NT2/D1 (cell line): ENCODE results near the gene DOK5.
A peak's percentile ranks its signal among the peaks of the same experiment; 100 is the strongest.

Experiments used
- DNase-seq: peaks from one replicate; pipeline ENCODE4 v3.0.0-alpha.2; 2011; ENCODE audit warnings: low read depth, low spot score
- H3K27me3 ChIP-seq: 2 replicates; pipeline ENCODE4 v1.6.0; 2011; ENCODE audit warnings: mild to moderate bottlenecking; ENCODE audit not compliant: insufficient read length, insufficient read depth
- H3K36me3 ChIP-seq: 2 replicates; pipeline ENCODE4 v1.6.1; 2011; ENCODE audit warnings: mild to moderate bottlenecking, low read length, mixed read lengths; ENCODE audit not compliant: insufficient read depth, insufficient read length
- H3K4me1 ChIP-seq: 2 replicates; pipeline ENCODE4 v1.5.1; 2011; ENCODE audit not compliant: insufficient read depth, insufficient read length
- H3K4me3 ChIP-seq: 2 replicates; pipeline ENCODE4 v1.5.1; 2011; ENCODE audit warnings: low read depth; ENCODE audit not compliant: insufficient read length
- H3K9ac ChIP-seq: 2 replicates; pipeline ENCODE4 v1.6.0; 2011; ENCODE audit warnings: low read depth; ENCODE audit not compliant: insufficient read length
- H3K9me3 ChIP-seq: 2 replicates; pipeline ENCODE4 v1.5.1; 2011; ENCODE audit warnings: mild to moderate bottlenecking, low read length; ENCODE audit not compliant: insufficient read depth
- SUZ12 ChIP-seq: IDR thresholded peaks from 2 replicates; pipeline ENCODE4 v1.6.1; 2011; ENCODE audit not compliant: insufficient read length, insufficient read depth; ENCODE audit errors: extremely low read depth
- YY1 ChIP-seq: IDR thresholded peaks from 2 replicates; pipeline ENCODE4 v1.6.1; 2011; ENCODE audit not compliant: insufficient read length, insufficient read depth
- ZNF274 ChIP-seq: IDR thresholded peaks from 2 replicates; pipeline ENCODE4 v1.6.1; 2011; ENCODE audit warnings: mild to moderate bottlenecking, low read depth, low read length

DOK5 gene

GRCh38 chr20:54618412-54618811 lies 143.0 kb downstream of the DOK5 start:
- Histone ChIP-seq H3K4me1 (no peaks in the 10 kb centered on the region), H3K27me3 (no peaks in the 10 kb centered on the region), H3K4me3 (no peak overlapping the region), H3K9me3 (no peaks in the 10 kb centered on the region), H3K9ac (no peak overlapping the region), H3K36me3 (no peaks in the 10 kb centered on the region)
- TF ChIP-seq ZNF274 (no peak), SUZ12 (no peak), YY1 (no peak)
- DNase-seq = no peak

GRCh38 chr20:54619181-54619580 lies 143.8 kb downstream of the DOK5 start:
- TF ChIP-seq SUZ12 = no peak
- no peak for TF ChIP-seq YY1
- DNase-seq = no peak
- no peaks in the 10 kb centered on the region for H3K27me3 ChIP-seq

DNA sequence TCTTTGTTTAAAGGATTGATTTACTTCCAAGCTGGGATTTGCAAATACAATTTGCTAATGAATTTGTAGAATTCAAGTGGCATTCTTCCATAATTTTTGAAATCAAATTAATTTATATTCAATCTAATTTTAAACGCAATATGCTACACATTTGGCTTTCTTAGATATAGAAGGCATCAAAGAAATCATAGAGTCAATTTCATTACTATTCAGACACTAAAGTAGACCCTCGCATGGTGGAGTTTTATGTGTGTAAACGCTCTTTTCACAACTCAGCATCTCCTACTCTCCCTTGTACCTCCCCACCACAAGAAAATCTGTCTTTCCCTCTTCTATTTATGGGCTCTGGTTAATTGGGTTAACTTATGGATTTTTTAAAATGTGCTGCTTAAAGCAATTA lies 144.3 kb downstream of the DOK5 start:
- no peak overlapping the region for H3K4me3 ChIP-seq
- H3K4me1 ChIP-seq = no peaks in the 10 kb centered on the region
- no peaks in the 10 kb centered on the region for H3K9me3 ChIP-seq
- H3K27me3 ChIP-seq = no peaks in the 10 kb centered on the region
- DNase-seq = no peak
- H3K9ac ChIP-seq = no peak overlapping the region
- TF ChIP-seq YY1 = no peak
- no peak for TF ChIP-seq SUZ12
- TF ChIP-seq ZNF274 = no peak
- H3K36me3 ChIP-seq = no peaks in the 10 kb centered on the region

More at GRCh38 chr20:54619181-54619580, 143.8 kb downstream of the DOK5 start:
- H3K4me1 ChIP-seq = no peaks in the 10 kb centered on the region
- no peaks in the 10 kb centered on the region for H3K36me3 ChIP-seq
- no peaks in the 10 kb centered on the region for H3K9me3 ChIP-seq
- H3K4me3 ChIP-seq = no peak overlapping the region
- no peak overlapping the region for H3K9ac ChIP-seq

DNA sequence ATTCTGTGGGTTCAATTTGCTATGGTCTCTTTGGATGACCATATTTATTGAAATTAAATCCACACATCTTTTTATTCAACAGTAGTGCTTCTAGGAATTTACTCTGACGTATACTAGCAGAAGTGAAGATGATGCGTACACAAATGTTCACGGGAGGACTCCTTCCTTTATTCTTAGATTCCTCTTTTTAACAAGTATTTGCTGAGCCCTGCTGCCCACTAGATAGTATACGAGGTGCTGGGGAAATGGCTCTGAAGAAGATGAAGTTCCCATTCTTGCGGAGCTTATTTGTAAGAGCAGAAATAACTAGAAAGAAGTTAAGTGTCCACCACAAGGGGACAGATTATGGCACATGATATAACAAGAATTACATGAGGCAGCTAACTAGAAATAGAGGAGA lies 145.2 kb downstream of the DOK5 start:
- TF ChIP-seq SUZ12 (no peak), YY1 (no peak), ZNF274 (no peak)
- no peaks in the 10 kb centered on the region for H3K36me3 ChIP-seq
- no peaks in the 10 kb centered on the region for H3K9me3 ChIP-seq
- H3K27me3 ChIP-seq = no peaks in the 10 kb centered on the region
- DNase-seq = no peak
- no peak overlapping the region for H3K9ac ChIP-seq
- H3K4me3 ChIP-seq = no peak overlapping the region
- no peaks in the 10 kb centered on the region for H3K4me1 ChIP-seq

DNA sequence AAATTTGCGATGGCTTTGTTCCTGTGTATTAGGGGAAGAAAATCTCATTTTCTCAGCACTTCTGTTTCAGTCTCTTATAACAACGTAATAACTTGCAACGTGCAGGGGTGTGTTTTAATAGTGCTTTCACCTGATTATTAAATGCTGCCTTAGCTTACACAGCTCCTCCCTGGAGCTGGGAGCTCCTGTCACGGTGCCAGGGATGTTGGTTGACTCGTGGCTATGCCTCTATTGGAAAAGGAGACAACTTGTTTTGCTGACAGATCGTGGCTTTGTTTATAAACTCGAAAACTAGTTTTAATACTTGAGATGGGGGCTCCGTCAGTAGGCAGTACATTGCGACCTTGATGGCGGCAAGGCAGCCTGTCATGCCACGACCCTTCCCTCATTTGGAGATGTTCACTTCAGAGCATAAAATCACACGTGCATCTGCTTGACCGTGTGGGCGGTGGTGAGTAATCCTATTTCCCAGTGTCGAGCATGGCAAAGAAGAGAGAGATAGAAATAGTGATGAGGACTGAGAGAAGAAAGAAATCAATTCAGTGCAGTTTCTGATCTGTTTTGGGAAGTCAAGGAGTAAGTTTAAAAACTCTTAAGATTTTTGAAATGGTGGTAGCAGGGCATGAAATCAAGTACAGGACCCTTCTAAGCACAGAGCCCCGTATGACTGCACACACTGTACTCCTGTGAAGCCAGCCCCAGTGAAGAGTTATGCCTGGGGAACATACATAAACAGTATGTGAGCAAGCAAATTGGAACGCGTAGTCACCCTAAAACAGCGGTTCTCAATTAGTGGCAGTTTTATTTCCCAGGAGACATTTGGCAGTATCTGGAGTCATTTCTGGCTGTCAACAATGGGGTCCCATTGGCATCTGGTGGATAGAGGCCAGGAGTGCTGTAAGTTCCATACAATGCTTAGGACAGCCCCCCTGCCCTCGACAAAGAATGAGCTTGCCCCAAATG lies 147.2 kb downstream of the DOK5 start:
- Histone ChIP-seq H3K9me3 (no peaks in the 10 kb centered on the region), H3K27me3 (no peaks in the 10 kb centered on the region), H3K4me3 (no peak overlapping the region), H3K36me3 (no peaks in the 10 kb centered on the region), H3K9ac (no peak overlapping the region), H3K4me1 (no peaks in the 10 kb centered on the region)
- TF ChIP-seq SUZ12 = no peak
- TF ChIP-seq ZNF274 = no peak
- no peak for TF ChIP-seq YY1
- DNase-seq = no peak

DNA sequence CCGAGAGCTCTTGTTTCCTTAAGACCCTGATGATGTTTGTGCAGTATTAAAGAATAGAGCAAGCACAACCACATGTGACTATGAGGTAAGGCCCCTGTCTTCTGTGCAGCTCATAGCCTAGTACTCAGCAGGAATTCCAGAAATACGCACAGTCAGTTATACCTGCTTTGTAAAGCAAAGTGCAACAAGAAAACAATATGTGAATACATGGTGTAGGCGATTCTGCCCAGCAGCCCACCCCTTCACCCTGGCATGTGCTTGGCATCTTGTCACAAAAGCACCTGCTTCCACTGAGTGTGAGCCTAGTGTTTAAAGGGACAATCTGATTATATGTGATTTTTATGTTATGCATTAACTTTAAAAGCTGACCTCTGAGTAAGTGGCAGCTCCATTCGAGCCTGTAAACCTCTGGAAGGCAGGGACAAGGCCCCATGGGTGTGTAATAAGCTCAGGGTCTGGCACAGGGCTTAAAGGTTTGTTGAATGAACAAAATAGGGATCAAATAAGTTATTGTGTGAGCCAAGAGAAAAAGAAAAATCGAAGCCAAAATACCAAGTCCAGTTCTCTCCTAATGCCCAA lies 148.7 kb downstream of the DOK5 start:
- no peak overlapping the region for H3K9ac ChIP-seq
- no peaks in the 10 kb centered on the region for H3K9me3 ChIP-seq
- H3K27me3 ChIP-seq = no peaks in the 10 kb centered on the region
- H3K4me1 ChIP-seq = no peaks in the 10 kb centered on the region
- TF ChIP-seq YY1 (no peak), ZNF274 (no peak), SUZ12 (no peak)
- DNase-seq = no peak
- no peak overlapping the region for H3K4me3 ChIP-seq
- H3K36me3 ChIP-seq = no peaks in the 10 kb centered on the region

DNA sequence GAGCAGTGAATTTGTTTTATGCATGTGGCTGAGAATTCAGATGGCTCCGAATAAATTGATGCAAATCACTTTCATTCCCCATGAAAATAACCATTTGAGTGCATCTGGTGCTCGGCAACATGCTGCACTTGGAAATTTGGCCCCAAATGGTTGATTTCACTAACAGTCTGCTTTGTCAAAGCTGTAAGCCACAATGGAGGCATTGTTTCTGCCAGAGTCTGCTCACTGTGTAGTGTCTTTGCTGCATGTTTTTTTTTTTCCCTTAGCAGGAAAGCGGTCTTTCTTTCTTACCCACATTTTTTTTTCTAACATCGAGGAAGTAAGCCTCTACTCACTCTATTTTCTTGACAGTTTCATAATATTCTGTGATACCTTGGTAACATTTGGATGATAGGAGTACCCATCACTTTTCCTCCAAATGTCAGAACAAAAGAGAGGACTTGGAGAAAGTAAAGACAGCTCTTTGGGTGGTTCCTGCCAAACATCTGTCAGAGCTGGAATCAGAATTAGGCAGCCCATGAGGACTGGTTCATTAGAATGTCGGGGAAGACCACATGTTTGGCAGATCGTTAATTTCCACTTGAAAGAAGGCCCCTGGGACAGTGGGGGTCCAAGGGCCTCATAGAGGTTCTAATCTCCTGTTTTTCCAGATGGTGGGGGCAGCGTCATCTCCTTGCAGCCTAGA lies 149.5 kb downstream of the DOK5 start:
- H3K4me3 ChIP-seq = no peak overlapping the region
- no peaks in the 10 kb centered on the region for H3K27me3 ChIP-seq
- H3K9ac ChIP-seq = no peak overlapping the region

More for the DNA sequence above, 149.5 kb downstream of the DOK5 start:
- DNase-seq = peak; percentile 11
- no peaks in the 10 kb centered on the region for H3K36me3 ChIP-seq
- TF ChIP-seq YY1 = no peak
- no peaks in the 10 kb centered on the region for H3K4me1 ChIP-seq
- H3K9me3 ChIP-seq = no peaks in the 10 kb centered on the region
